ENCODE data around the gene JCAD. TPM values are rescaled to one million over a fixed set of nuclear protein-coding genes. Genes with fewer than 3 reads are reported as not detected.

Gene JCAD
- total and polyA plus RNA-seq, 10 of the 15 experiments (the other 5 are each of a cell fraction or from before 2014, with no cell fraction given): 0.28 TPM; not detected in 9

GRCh38 chr10:30070001-30070685 is 10.8 kb upstream of the JCAD start (continued):
- TF ChIP-seq TARDBP (IDR thresholded peaks at IDR 0.05; ENCODE audit: borderline replicate concordance) (no peak), NR2F1 (conservative IDR thresholded peaks at IDR 0.05) (no peak), STAT1 (conservative IDR thresholded peaks at IDR 0.05) (no peak), IRF4 (IDR thresholded peaks at IDR 0.05; ENCODE audit: low read depth, low read length) (no peak), NR2C1 (IDR thresholded peaks at IDR 0.05) (no peak), SIN3A (IDR thresholded peaks at IDR 0.05; ENCODE audit: low read depth, low read length) (no peak)

GRCh38 chr10:30068492-30069223 is 9.3 kb upstream of the JCAD start:
- Histone ChIP-seq H3K4me3 (no peak overlapping the region), H3K4me2 (ENCODE audit: control insufficient read depth, insufficient read depth) (no peak overlapping the region), H3K9me3 (replicated peaks; ENCODE audit: control insufficient read depth, insufficient read depth, low read length) (no peaks in the 10 kb centered on the region), H3K4me1 (ENCODE audit: control insufficient read depth, insufficient read depth, low read length) (no peaks in the 10 kb centered on the region), H3K27me3 (replicated peaks in 1 of 2; ENCODE audit: control insufficient read depth in 2 of 2, insufficient read depth in 2 of 2, low read length in 1 of 2) (no peaks in the 10 kb centered on the region; a peak in 1 of 4 replicates), H3K27ac (ENCODE audit: control insufficient read depth, insufficient read depth) (no peak overlapping the region), H2AFZ (ENCODE audit: control insufficient read depth, low read depth, low read length) (no peak overlapping the region), H3K36me3 (ENCODE audit: control insufficient read depth in 2 of 2, insufficient read depth in 2 of 2, low read length in 1 of 2) (no peaks in the 10 kb centered on the region), H3K9ac (ENCODE audit: control insufficient read depth, insufficient read depth, low read length) (no peak overlapping the region), H4K20me1 (ENCODE audit: control insufficient read depth, insufficient read depth) (no peaks in the 10 kb centered on the region), H3K79me2 (ENCODE audit: control insufficient read depth, insufficient read depth, low read length) (no peaks in the 10 kb centered on the region)
- FAIRE-seq (no peak), DNase-seq (ENCODE audit: low read depth, low spot score) (no peak), ATAC-seq (no peak)
- WGBS (ENCODE audit: insufficient coverage, insufficient replicate concordance, low lambda C conversion rate, missing lambda C conversion rate): 51% methylated on average over 4 of the region's 4 CpGs
- in situ Hi-C loops (cut with MboI) (no loop called here), intact Hi-C loops (cut with micrococcal nuclease; ENCODE audit: unreplicated experiment) (no loop called here)
- TF ChIP-seq JUNB (IDR thresholded peaks at IDR 0.05) (no peak), ELK1 (IDR thresholded peaks at IDR 0.05; ENCODE audit: low read depth, low read length) (no peak), ETV6 (conservative IDR thresholded peaks at IDR 0.05 in 1 of 2, IDR thresholded peaks at IDR 0.05 in 1 of 2; ENCODE audit: borderline replicate concordance in 1 of 2, low read depth in 1 of 2) (no peak), ZNF24 (IDR thresholded peaks at IDR 0.05) (no peak), RELA (IDR thresholded peaks at IDR 0.05; ENCODE audit: borderline replicate concordance, partially characterized antibody) (no peak), DPF2 (IDR thresholded peaks at IDR 0.05) (no peak), ZNF687 (IDR thresholded peaks at IDR 0.05) (no peak)
- ChIA-PET POLR2A (no interaction called here), SMC1A (ENCODE audit: uncharacterized antibody, unreplicated experiment) (no interaction called here), CTCF (no interaction called here), RAD21 (ENCODE audit: unreplicated experiment) (no interaction called here)
- no TSS peak for BruUV-seq (replicated peaks)

Data from GM12878 (cell line).